GM21737 (cell line): ENCODE measurements around the gene CCDC17.
"Not testable (repeated sequence)": the region's sequence is repeated elsewhere in the genome, so short reads cannot be mapped to it uniquely, and the experiment has no call there.

ENCODE experiments used
- ATAC-seq: cut with Tn5 transposase; IDR thresholded peaks from one replicate; pipeline ENCODE4 v1.9.1; 2021; ENCODE audit warnings: mild to moderate bottlenecking, moderate library complexity; ENCODE audit not compliant: unreplicated experiment

Gene CCDC17

GRCh38 chr1:45622524-45623394, 1.1 kb downstream of the CCDC17 start:
- no peak for ATAC-seq

GRCh38 chr1:45621895-45622523, 1.8 kb downstream of the CCDC17 start:
- ATAC-seq, result no peak

GRCh38 chr1:45621501-45621836, 2.4 kb downstream of the CCDC17 start:
- ATAC-seq, result no peak

GRCh38 chr1:45620588-45621500, 3.0 kb downstream of the CCDC17 start:
- no peak for ATAC-seq

GRCh38 chr1:45619149-45619921, 4.5 kb downstream of the CCDC17 start:
- ATAC-seq, result no peak

- no peak for ATAC-seq
Measured at GRCh38 chr1:45617618-45618017, 6.2 kb downstream of the CCDC17 start.

- ATAC-seq, result no peak
Measured at GRCh38 chr1:45615885-45616284, 8.0 kb downstream of the CCDC17 start.

GRCh38 chr1:45612941-45613579, 10.8 kb downstream of the CCDC17 start:
- no peak for ATAC-seq

- ATAC-seq, result no peak
Measured at GRCh38 chr1:45610589-45611226, 13.1 kb downstream of the CCDC17 start.

- ATAC-seq, result no peak
Measured at GRCh38 chr1:45608175-45609156, 15.4 kb downstream of the CCDC17 start.

GRCh38 chr1:45607404-45608074, 16.3 kb downstream of the CCDC17 start:
- ATAC-seq, result no peak

- no peak for ATAC-seq
Measured at GRCh38 chr1:45604239-45604638, 19.6 kb downstream of the CCDC17 start.

- not testable (repeated sequence) for ATAC-seq
Measured at GRCh38 chr1:45596765-45597164, 27.1 kb downstream of the CCDC17 start.

GRCh38 chr1:45594412-45594811, 29.4 kb downstream of the CCDC17 start:
- ATAC-seq, result no peak

- ATAC-seq, result no peak
Measured at GRCh38 chr1:45589861-45590260, 34.0 kb downstream of the CCDC17 start.

- ATAC-seq, result no peak
Measured at GRCh38 chr1:45586769-45587168, 37.1 kb downstream of the CCDC17 start.

GRCh38 chr1:45585496-45586075, 38.3 kb downstream of the CCDC17 start:
- no peak for ATAC-seq

GRCh38 chr1:45585110-45585426, 38.8 kb downstream of the CCDC17 start:
- no peak for ATAC-seq
